Transverse colon (tissue), 4 donors: Measurements from ENCODE around the gene HCFC1R1. TPM values are rescaled to one million over a fixed set of nuclear protein-coding genes. Genes with fewer than 3 reads are reported as not detected.

ENCODE experiments used
- DNase-seq: peaks from one replicate; pipeline ENCODE4 v3.0.0-alpha.2; 2019
- H3K27ac ChIP-seq, 4 donors: fragments of 200-600 bp; sonication (generic); 2 replicates each; pipeline ENCODE4 v1.5.1; 2016 to 2018; ENCODE audit warnings: inconsistent platforms in 4 of 4
- H3K27me3 ChIP-seq: fragments of 200-600 bp; sonication (generic); 2 replicates; pipeline ENCODE4 v1.5.1; 2017; ENCODE audit warnings: inconsistent platforms
- H3K36me3 ChIP-seq, 4 donors: fragments of 200-600 bp; sonication (generic); 2 replicates each; pipeline ENCODE4 v1.5.1; 2017 to 2019; ENCODE audit warnings: inconsistent platforms in 4 of 4
- H3K4me1 ChIP-seq, 4 donors: fragments of 200-600 bp; sonication (generic); 2 replicates each; pipeline ENCODE4 v1.5.1; 2017 to 2020; ENCODE audit warnings: inconsistent platforms in 4 of 4
- H3K4me3 ChIP-seq, 4 donors: fragments of 200-600 bp; sonication (generic); 1 replicate in 1 of 4; 2 replicates in 3 of 4; pipeline versions ENCODE4 v1.5.1 to v1.6.1; 2017 to 2019; ENCODE audit warnings: inconsistent platforms in 4 of 4
- H3K9me3 ChIP-seq, 2 donors: fragments of 200-600 bp; sonication (generic); 2 replicates each; pipeline ENCODE4 v1.5.1; 2017 to 2019; ENCODE audit warnings: inconsistent platforms in 2 of 2
- EP300 ChIP-seq: sonication (generic); formaldehyde crosslinking; IDR thresholded peaks from one replicate; pipeline ENCODE4 v1.6.1; 2017; ENCODE audit warnings: antibody characterized with exemption, low read depth
- POLR2A ChIP-seq: fragments of 450-650 bp; IDR thresholded peaks from one replicate; pipeline ENCODE4 v1.6.1; 2016; ENCODE audit warnings: antibody characterized with exemption, mild to moderate bottlenecking, moderate library complexity
- POLR2AphosphoS5 ChIP-seq, 3 donors: sonication (generic); formaldehyde crosslinking; IDR thresholded peaks; one replicate each; pipeline ENCODE4 v1.6.1; 2016; ENCODE audit warnings: antibody characterized with exemption in 3 of 3
- WGBS, 2 donors: methylation state at CpG; one replicate each; pipeline ENCODE4 v1.1.5; 2018; ENCODE audit warnings: low coverage in 1 of 2; 5-methylcytosine and 5-hydroxymethylcytosine counted together
- in situ Hi-C, 4 donors: fragments of 200-750 bp; cut with MboI; loops; one replicate each; pipeline versions ENCODE4 v1.15.0 to v1.15.1; 2017; ENCODE audit warnings: low sequenced_read_pairs in 3 of 4, low pct_ligation_motif_present in 1 of 4, low pct_unique_long_range_greater_than_20kb in 1 of 4
- intact Hi-C: fragments of 100-400 bp; cut with DNase I; formaldehyde crosslinking; loops from one replicate; pipeline ENCODE4 v1.15.1; 2023; ENCODE audit warnings: low total_unique reads
- total RNA-seq, 4 donors: library from RNA; depleted of rRNA; stranded (reverse); fragments of >200 nt; gene quantifications; one replicate each; pipeline ENCODE4 v1.1.0, GENCODE V29; 2016
- TF ChIP-seq, protein P1 (sequence below), 5 experiments: fragments of 200-600 bp in 3 of 5; fragments of 450-650 bp in 2 of 5; sonication (generic) in 3 of 5; IDR thresholded peaks; 1 replicate in 2 of 5; 2 replicates in 3 of 5; pipeline ENCODE4 v1.5.1; 2016 to 2017; ENCODE audit warnings: antibody characterized with exemption in 5 of 5, inconsistent platforms in 3 of 5, mild to moderate bottlenecking in 2 of 5, moderate library complexity in 1 of 5

HCFC1R1 gene
- total RNA-seq, 4 donors from 2014 or later: 4.4 to 35.4 (median 17.5) TPM

- Histone ChIP-seq H3K4me1 (peaks cover 0 to 46% (median 22%) of the 10 kb centered on the region in 4 donors), H3K27me3 (peaks cover 58% of the 10 kb centered on the region), H3K4me3 (no peak overlapping the region), H3K27ac (no peak overlapping the region), H3K9me3 (no peaks in the 10 kb centered on the region), H3K36me3 (no peaks in the 10 kb centered on the region)
- 82% methylated on average over 26 of the region's 33 CpGs; no CpG with 5 or more reads in 1 of the 2 donors for WGBS, 2 donors
- DNase-seq: no peak
- TF ChIP-seq EP300: no peak
- TF ChIP-seq, protein P1, sequence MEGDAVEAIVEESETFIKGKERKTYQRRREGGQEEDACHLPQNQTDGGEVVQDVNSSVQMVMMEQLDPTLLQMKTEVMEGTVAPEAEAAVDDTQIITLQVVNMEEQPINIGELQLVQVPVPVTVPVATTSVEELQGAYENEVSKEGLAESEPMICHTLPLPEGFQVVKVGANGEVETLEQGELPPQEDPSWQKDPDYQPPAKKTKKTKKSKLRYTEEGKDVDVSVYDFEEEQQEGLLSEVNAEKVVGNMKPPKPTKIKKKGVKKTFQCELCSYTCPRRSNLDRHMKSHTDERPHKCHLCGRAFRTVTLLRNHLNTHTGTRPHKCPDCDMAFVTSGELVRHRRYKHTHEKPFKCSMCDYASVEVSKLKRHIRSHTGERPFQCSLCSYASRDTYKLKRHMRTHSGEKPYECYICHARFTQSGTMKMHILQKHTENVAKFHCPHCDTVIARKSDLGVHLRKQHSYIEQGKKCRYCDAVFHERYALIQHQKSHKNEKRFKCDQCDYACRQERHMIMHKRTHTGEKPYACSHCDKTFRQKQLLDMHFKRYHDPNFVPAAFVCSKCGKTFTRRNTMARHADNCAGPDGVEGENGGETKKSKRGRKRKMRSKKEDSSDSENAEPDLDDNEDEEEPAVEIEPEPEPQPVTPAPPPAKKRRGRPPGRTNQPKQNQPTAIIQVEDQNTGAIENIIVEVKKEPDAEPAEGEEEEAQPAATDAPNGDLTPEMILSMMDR (IDR thresholded peaks at IDR 0.05): no peak
- TF ChIP-seq POLR2AphosphoS5 (IDR thresholded peaks at IDR 0.05): no peak
- TF ChIP-seq POLR2A: no peak
- in situ Hi-C loops: loop anchor here in 1 of 4 donors (25.0 kb wide), 1 partner anchor 107 kb away; the partner anchor contains the start of gene ZNF213
- intact Hi-C loops: no loop called here
Observed at GRCh38 chr16:3030222-3031212, 6.8 kb upstream of the HCFC1R1 start.

GRCh38 chr16:3029491-3030221 is 5.9 kb upstream of the HCFC1R1 start:
- intact Hi-C loops: no loop called here
- Histone ChIP-seq H3K27me3 (peaks cover 50% of the 10 kb centered on the region), H3K27ac (no peak overlapping the region), H3K4me1 (peaks cover 0 to 48% (median 21%) of the 10 kb centered on the region in 4 donors), H3K9me3 (no peaks in the 10 kb centered on the region), H3K36me3 (no peaks in the 10 kb centered on the region), H3K4me3 (peak overlapping the region in 1 of 4 donors; percentile 22)
- in situ Hi-C loops: loop anchor here in 1 of 4 donors (25.0 kb wide), 1 partner anchor 108 kb away; the partner anchor contains the start of gene ZNF213
- TF ChIP-seq EP300: no peak
- TF ChIP-seq POLR2A: no peak
- TF ChIP-seq, protein P1 (IDR thresholded peaks at IDR 0.05): no peak
- no peak for TF ChIP-seq POLR2AphosphoS5 (IDR thresholded peaks at IDR 0.05)
- no peak for DNase-seq
- WGBS, 2 donors: 61 to 91% methylated on average over 6 to 44 of the region's 59 CpGs

DNA sequence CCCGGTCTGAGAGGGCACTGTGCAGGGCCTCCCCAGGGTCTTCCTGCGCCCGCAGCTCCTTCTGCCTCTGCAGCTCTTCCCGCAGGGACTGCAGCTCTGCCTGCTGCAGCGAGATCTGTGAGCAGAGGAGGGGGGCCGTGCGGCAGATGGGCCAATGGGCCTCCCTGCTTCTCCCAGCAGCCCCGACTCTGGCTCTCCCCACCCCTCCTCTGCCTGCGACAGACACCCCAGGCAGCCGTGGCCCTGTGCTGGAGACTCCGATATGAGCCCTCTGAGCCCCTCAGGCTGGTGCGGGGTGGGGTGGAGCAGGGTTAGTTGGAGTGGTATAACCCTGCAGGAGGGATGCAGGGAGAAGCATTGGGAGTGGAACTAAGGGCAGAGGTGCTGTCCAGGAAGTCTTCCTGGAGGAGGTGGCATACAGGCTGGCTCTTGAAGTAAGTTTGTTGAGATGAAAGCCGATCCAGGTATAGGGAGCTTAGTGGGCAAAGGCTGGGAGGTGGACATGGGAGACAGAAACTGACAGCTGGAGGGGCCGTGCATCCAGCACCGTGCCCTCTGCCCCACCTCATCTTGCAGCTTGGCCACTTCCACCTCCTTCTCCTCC is 5.1 kb upstream of the HCFC1R1 start:
- Histone ChIP-seq H3K36me3 (no peaks in the 10 kb centered on the region), H3K27ac (no peak overlapping the region), H3K27me3 (peaks cover 43% of the 10 kb centered on the region), H3K4me3 (no peak overlapping the region), H3K4me1 (peaks cover 0 to 53% (median 23%) of the 10 kb centered on the region in 4 donors), H3K9me3 (no peaks in the 10 kb centered on the region)
- TF ChIP-seq EP300: no peak
- no peak for TF ChIP-seq POLR2A
- no peak for TF ChIP-seq POLR2AphosphoS5 (IDR thresholded peaks at IDR 0.05)
- TF ChIP-seq, protein P1 (IDR thresholded peaks at IDR 0.05): no peak
- 49% methylated on average over 15 of the region's 15 CpGs; no CpG with 5 or more reads in 1 of the 2 donors for WGBS, 2 donors
- in situ Hi-C loops: loop anchor here in 1 of 4 donors (25.0 kb wide), 1 partner anchor 108 kb away; the partner anchor contains the start of gene ZNF213
- intact Hi-C loops: no loop called here
- DNase-seq: no peak
